Heart right ventricle (tissue), 16 donors: ENCODE data around the gene PLEKHA5. TPM values are rescaled to one million over a fixed set of nuclear protein-coding genes. Genes with fewer than 3 reads are reported as not detected.
"Not testable (repeated sequence)": the region's sequence is repeated elsewhere in the genome, so short reads cannot be mapped to it uniquely, and the experiment has no call there.

Source experiments
- ATAC-seq, 8 donors: fragments of 200-7000 bp; cut with Tn5 transposase; one replicate each; pipeline ENCODE4 v1.9.1; 2020; ENCODE audit warnings: mild to moderate bottlenecking in 8 of 8, moderate library complexity in 8 of 8, moderate number of reproducible peaks in 1 of 8
- DNase-seq, 2 donors: peaks; one replicate each; pipeline ENCODE4 v3.0.0-alpha.2; 2020
- H3K27ac ChIP-seq, 10 donors: fragments of 200-600 bp; sonication (generic) in 2 of 10; one replicate each; pipeline versions ENCODE4 v1.5.0 to v1.8.0; 2020 to 2022; ENCODE audit warnings: mild to moderate bottlenecking in 3 of 10
- H3K27me3 ChIP-seq, 7 donors: fragments of 200-600 bp; one replicate each; pipeline ENCODE4 v1.8.0; 2021 to 2022; ENCODE audit warnings: mild to moderate bottlenecking in 2 of 7
- H3K36me3 ChIP-seq, 9 donors: fragments of 200-600 bp; sonication (generic) in 1 of 9; one replicate each; pipeline versions ENCODE4 v1.5.0 to v1.8.0; 2020 to 2022; ENCODE audit warnings: mild to moderate bottlenecking in 2 of 9
- H3K4me1 ChIP-seq, 9 donors: fragments of 200-600 bp; sonication (generic) in 1 of 9; one replicate each; pipeline versions ENCODE4 v1.5.0 to v1.8.0; 2020 to 2022; ENCODE audit warnings: mild to moderate bottlenecking in 4 of 9
- H3K4me3 ChIP-seq, 10 donors: fragments of 200-600 bp; sonication (generic) in 2 of 10; one replicate each; pipeline versions ENCODE4 v1.5.0 to v1.8.0; 2020 to 2022; ENCODE audit warnings: mild to moderate bottlenecking in 7 of 10, moderate library complexity in 2 of 10
- H3K9me3 ChIP-seq, 11 donors: fragments of 200-600 bp in 10 of 11; sonication (generic) in 2 of 11; one replicate each; pipeline versions ENCODE4 v1.5.0 to v1.8.0; 2013 to 2022; ENCODE audit warnings: mild to moderate bottlenecking in 2 of 11, control low read depth in 1 of 11, moderate library complexity in 1 of 11
- WGBS, 2 donors: extraction: QIAGEN DNeasy Blood & Tissue Kit; methylation state at CpG; one replicate each; pipeline ENCODE4 v1.1.7; 2013; ENCODE audit warnings: inconsistent platforms in 1 of 2; 5-methylcytosine and 5-hydroxymethylcytosine counted together
- intact Hi-C, 10 donors: fragments of 100-400 bp; cut with DNase I; formaldehyde crosslinking; loops; one replicate each; pipeline versions ENCODE4 v1.11.1 to v1.14.2; 2022
- polyA plus RNA-seq, 2 donors: library from polyadenylated mRNA; stranded (reverse); fragments of 200-250 nt; gene quantifications; one replicate each; pipeline ENCODE4 v1.2.3, GENCODE V29; 2013
- total RNA-seq, 10 donors: library from RNA; stranded (reverse); fragmentation: NEBNext Ultra II Directional in 3 of 10; extraction: Animal tissue kit (Norgen Biotek cat#: 25700) in 3 of 10; gene quantifications; one replicate each; pipeline versions ENCODE4 v1.2.1 to v1.2.4, GENCODE V29; 2021 to 2023
- TF ChIP-seq, protein P1 (sequence below), 9 donors: fragments of 200-600 bp; sonication (generic) in 2 of 9; IDR thresholded peaks; one replicate each; pipeline versions ENCODE4 v1.5.0 to v1.8.0; 2021 to 2022; ENCODE audit warnings: antibody characterized with exemption in 9 of 9, mild to moderate bottlenecking in 5 of 9, moderate library complexity in 1 of 9
- donor health status: Arrhythmogenic right ventricular cardiomyopathy.
- donor health status: ischemic (EF 13 %, LVEDD 7.1; RV severe dilation, severe dysfunction).
- donor health status: healthy with polysubstance abuse.
- donor health status: DM: no; HTN: yes; CAD: no.
- donor health status: DM: no; HTN: no; CAD: no.
- donor health status: ischemic (EF 25% LVEDD 6.9; RV normal size, moderate dysfunction).
- donor health status: ischemic (EF 25% LVEDD 5.7; RV mildly dilated, moderate dysfunction).
- donor health status: healthy.
- donor health status: DM: yes; HTN: yes; CAD: no.
- donor health status: Ischemic cardiomyopathy.
- donor health status: ischemic (EF 35%, LVEDD 5.7; RV mildly dilated, moderate dysfunction).
- donor health status: nonischemic (EF 11% LVEDD 7.7; RV severe dilation, severe dysfunction).
- donor health status: DM: yes; HTN: yes; CAD: no.
- donor health status: PGD.
- donor health status: ischemic (EF 29% LVEDD 5.4; RV normal size, mild dysfunction).
- donor health status: nonischemic (EF 23%, LVEDD 6.1; RV moderate dilation, normal function).

The PLEKHA5 gene
- total and polyA plus RNA-seq, 12 donors, result 11.8 to 77.1 (median 61.8) TPM

GRCh38 chr12:19227190-19227879 is 97.8 kb downstream of the PLEKHA5 start:
- TF ChIP-seq, protein P1, sequence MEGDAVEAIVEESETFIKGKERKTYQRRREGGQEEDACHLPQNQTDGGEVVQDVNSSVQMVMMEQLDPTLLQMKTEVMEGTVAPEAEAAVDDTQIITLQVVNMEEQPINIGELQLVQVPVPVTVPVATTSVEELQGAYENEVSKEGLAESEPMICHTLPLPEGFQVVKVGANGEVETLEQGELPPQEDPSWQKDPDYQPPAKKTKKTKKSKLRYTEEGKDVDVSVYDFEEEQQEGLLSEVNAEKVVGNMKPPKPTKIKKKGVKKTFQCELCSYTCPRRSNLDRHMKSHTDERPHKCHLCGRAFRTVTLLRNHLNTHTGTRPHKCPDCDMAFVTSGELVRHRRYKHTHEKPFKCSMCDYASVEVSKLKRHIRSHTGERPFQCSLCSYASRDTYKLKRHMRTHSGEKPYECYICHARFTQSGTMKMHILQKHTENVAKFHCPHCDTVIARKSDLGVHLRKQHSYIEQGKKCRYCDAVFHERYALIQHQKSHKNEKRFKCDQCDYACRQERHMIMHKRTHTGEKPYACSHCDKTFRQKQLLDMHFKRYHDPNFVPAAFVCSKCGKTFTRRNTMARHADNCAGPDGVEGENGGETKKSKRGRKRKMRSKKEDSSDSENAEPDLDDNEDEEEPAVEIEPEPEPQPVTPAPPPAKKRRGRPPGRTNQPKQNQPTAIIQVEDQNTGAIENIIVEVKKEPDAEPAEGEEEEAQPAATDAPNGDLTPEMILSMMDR (IDR thresholded peaks at IDR 0.05), result no peak
- no peak for DNase-seq
- intact Hi-C loops, result no loop called here
- H3K36me3 ChIP-seq, result peaks cover 0 to 5% (median 0%) of the 10 kb centered on the region in 9 donors
- H3K27ac ChIP-seq, result peak overlapping the region in 6 of 10 donors; percentile 3 to 58 (median 12)
- peaks cover 0 to 19% (median 2%) of the 10 kb centered on the region in 11 donors for H3K9me3 ChIP-seq
- WGBS, 2 donors, result 30 to 40% methylated on average over 2 of the region's 2 CpGs
- no peak overlapping the region for H3K4me3 ChIP-seq
- peak in 2 of 8 donors; percentile 55 to 57 for ATAC-seq
- H3K4me1 ChIP-seq, result peaks cover 0 to 53% (median 39%) of the 10 kb centered on the region in 9 donors
- no peaks in the 10 kb centered on the region for H3K27me3 ChIP-seq

GRCh38 chr12:19227880-19228210 is 98.3 kb downstream of the PLEKHA5 start:
- peaks cover 0 to 19% (median 2%) of the 10 kb centered on the region in 11 donors for H3K9me3 ChIP-seq
- H3K4me1 ChIP-seq, result peaks cover 0 to 50% (median 40%) of the 10 kb centered on the region in 9 donors
- ATAC-seq (no peak), DNase-seq (no peak)
- TF ChIP-seq, protein P1 (IDR thresholded peaks at IDR 0.05), result no peak
- H3K27me3 ChIP-seq, result no peaks in the 10 kb centered on the region
- 94% methylated on average over 1 of the region's 1 CpG for WGBS, 2 donors
- peaks cover 0 to 5% (median 0%) of the 10 kb centered on the region in 9 donors for H3K36me3 ChIP-seq
- no peak overlapping the region for H3K4me3 ChIP-seq
- peak overlapping the region in 7 of 10 donors; percentile 3 to 58 (median 14) for H3K27ac ChIP-seq
- intact Hi-C loops, result no loop called here

DNA sequence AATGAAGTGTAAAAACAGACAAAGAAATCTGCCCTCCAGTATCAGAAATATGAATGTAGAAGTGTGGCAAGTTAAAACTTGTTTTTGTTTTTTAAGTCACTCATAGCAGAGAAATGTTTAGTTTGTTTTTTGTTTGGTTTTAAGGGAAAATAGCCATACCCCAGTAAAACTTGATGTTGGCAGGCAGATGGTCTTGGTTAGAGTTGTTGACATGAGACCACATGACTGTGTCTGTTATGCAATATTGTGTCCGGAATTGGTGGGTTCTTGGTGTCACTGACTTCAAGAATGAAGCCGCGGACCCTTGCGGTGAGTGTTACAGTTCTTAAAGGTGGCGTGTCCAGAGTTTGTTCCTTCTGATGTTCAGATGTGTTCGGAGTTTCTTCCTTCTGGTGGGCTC is 99.5 kb downstream of the PLEKHA5 start:
- intact Hi-C loops, result not testable (repeated sequence)

DNA sequence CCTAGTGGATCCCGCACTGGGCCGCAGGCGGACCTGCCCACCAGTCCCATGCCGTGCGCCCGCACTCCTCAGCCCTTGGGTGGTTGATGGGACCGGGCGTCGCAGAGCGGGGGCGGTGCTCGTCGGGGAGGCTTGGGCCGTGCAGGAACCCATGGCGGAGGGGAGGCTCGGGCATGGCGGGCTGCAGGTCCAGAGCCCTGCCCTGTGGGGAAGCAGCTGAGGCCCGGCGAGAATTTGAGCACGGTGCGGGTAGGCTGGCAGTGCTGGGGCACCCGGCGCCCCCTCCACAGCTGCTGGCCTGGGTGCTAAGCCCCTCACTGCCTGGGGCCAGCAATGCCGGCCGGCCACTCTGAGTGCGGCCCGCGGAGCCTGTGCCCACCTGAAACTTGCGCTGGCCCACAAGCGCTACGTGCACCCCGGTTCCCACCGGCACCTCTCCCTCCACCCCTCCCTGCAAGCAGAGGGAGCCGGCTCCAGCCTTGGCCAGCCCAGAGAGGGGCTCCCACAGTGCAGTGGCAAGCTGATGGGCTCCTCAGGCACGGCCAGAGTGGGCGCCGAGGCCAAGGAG is 100.8 kb downstream of the PLEKHA5 start:
- Histone ChIP-seq H3K9me3 (peaks cover 0 to 19% (median 2%) of the 10 kb centered on the region in 11 donors), H3K27ac (no peak overlapping the region), H3K4me1 (peaks cover 0 to 60% (median 49%) of the 10 kb centered on the region in 9 donors), H3K4me3 (no peak overlapping the region), H3K27me3 (no peaks in the 10 kb centered on the region), H3K36me3 (peaks cover 0 to 5% (median 0%) of the 10 kb centered on the region in 9 donors)
- WGBS, 2 donors, result 96 to 97% methylated on average over 36 to 37 of the region's 37 CpGs
- DNase-seq, result no peak
- intact Hi-C loops, result no loop called here
- peak in 2 of 8 donors; percentile 17 to 55 for ATAC-seq
- TF ChIP-seq, protein P1 (IDR thresholded peaks at IDR 0.05), result no peak

More for the DNA sequence above, 99.5 kb downstream of the PLEKHA5 start:
- not testable (repeated sequence) for ATAC-seq, DNase-seq, H3K36me3 ChIP-seq, H3K4me3 ChIP-seq, H3K27me3 ChIP-seq
- 92 to 96% methylated on average over 6 of the region's 6 CpGs for WGBS, 2 donors
- Histone ChIP-seq H3K9me3 (peaks cover 0 to 19% (median 2%) of the 10 kb centered on the region in 11 donors), H3K4me1 (peaks cover 0 to 50% (median 40%) of the 10 kb centered on the region in 9 donors), H3K27ac (peak overlapping the region in 1 of 10 donors; percentile 2)

GRCh38 chr12:19230896-19231295 is 101.4 kb downstream of the PLEKHA5 start:
- H3K4me3 ChIP-seq, result no peak overlapping the region
- TF ChIP-seq, protein P1 (IDR thresholded peaks at IDR 0.05), result no peak
- no peaks in the 10 kb centered on the region for H3K27me3 ChIP-seq
- peaks cover 0 to 65% (median 54%) of the 10 kb centered on the region in 9 donors for H3K4me1 ChIP-seq
- no peak for ATAC-seq
- no peak for DNase-seq
- H3K36me3 ChIP-seq, result peaks cover 0 to 5% (median 0%) of the 10 kb centered on the region in 9 donors
- intact Hi-C loops, result no loop called here
- no peak overlapping the region for H3K27ac ChIP-seq
- H3K9me3 ChIP-seq, result peaks cover 0 to 19% (median 2%) of the 10 kb centered on the region in 11 donors
